Neural cell (in vitro differentiated cells): ENCODE results near the gene TTF1.

Experiments
- CTCF ChIP-seq: fragments of 450-650 bp; IDR thresholded peaks from 2 replicates; pipeline ENCODE4 v1.5.1; 2014; ENCODE audit warnings: antibody characterized with exemption, mild to moderate bottlenecking, moderate library complexity; ENCODE audit not compliant: poor library complexity, severe bottlenecking
- EP300 ChIP-seq: fragments of 450-650 bp; conservative IDR thresholded peaks from 2 replicates; pipeline ENCODE4 v1.6.1; 2014; ENCODE audit warnings: antibody characterized with exemption, mild to moderate bottlenecking, moderate library complexity; ENCODE audit not compliant: poor library complexity, severe bottlenecking
- REST ChIP-seq: IDR thresholded peaks from 2 replicates; pipeline ENCODE4 v1.6.1; 2012; ENCODE audit warnings: borderline replicate concordance

- TF ChIP-seq EP300 = no peak
- no peak for TF ChIP-seq REST
- TF ChIP-seq CTCF = no peak
Observed at GRCh38 chr9:132387133-132387532, 19.5 kb downstream of the TTF1 start.
